AG09319 (cell line): Measurements from ENCODE around the gene UBE2F.

ENCODE experiments used
- DNase-seq: peaks from one replicate; pipeline ENCODE4 v3.0.0-alpha.2; 2010; ENCODE audit warnings: low read depth; ENCODE audit errors: extremely low read depth
- CTCF ChIP-seq: IDR thresholded peaks from 2 replicates; pipeline ENCODE4 v1.5.1; 2011; ENCODE audit warnings: low read depth, mild to moderate bottlenecking, inconsistent platforms, low read length, moderate library complexity

Gene UBE2F

GRCh38 chr2:237971661-237972060 is 4.8 kb downstream of the UBE2F start:
- TF ChIP-seq CTCF = no peak
- DNase-seq = no peak

GRCh38 chr2:237972211-237972610 is 5.4 kb downstream of the UBE2F start:
- no peak for DNase-seq
- no peak for TF ChIP-seq CTCF

- DNase-seq = no peak
- no peak for TF ChIP-seq CTCF
Measured at GRCh38 chr2:237972936-237973335, 6.1 kb downstream of the UBE2F start.

- no peak for DNase-seq
- TF ChIP-seq CTCF = no peak
Measured at GRCh38 chr2:237977380-237977779, 10.6 kb downstream of the UBE2F start.

- TF ChIP-seq CTCF = no peak
- DNase-seq = no peak
Measured at GRCh38 chr2:237978058-237978712, 11.4 kb downstream of the UBE2F start.

- no peak for TF ChIP-seq CTCF
- no peak for DNase-seq
Measured at GRCh38 chr2:237979331-237979730, 12.5 kb downstream of the UBE2F start.

GRCh38 chr2:237980087-237980486 is 13.3 kb downstream of the UBE2F start:
- TF ChIP-seq CTCF = no peak
- no peak for DNase-seq
